ENCODE results near the gene BET1. TPM values are rescaled to one million over a fixed set of nuclear protein-coding genes. Genes with fewer than 3 reads are reported as not detected.

BET1 gene
- polyA plus RNA-seq, 2 of the 4 experiments (the other 2 are of a cell fraction), result 31.5 to 64.3 TPM

DNA sequence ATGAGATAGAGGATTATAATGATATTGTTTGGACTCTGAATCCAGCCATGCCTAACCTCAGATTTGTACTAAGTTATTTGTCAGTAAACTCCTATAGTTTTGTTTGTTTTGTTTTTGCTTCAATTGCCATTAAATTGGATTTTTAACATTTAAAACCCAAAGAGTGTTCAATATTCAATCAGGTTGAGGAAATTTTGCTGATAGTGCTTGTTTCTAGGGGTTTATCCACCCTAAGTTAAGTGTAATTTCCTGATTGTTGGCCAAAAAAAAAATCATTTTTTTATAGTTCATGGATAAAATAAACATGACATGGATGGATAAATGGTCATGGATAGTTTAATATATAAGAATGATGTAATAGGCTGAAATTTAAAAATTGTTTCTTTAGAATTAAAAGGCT, 11.4 kb upstream of the BET1 start:
- ChIA-PET CTCF (no interaction called here), POLR2A (no interaction called here)
- no peak for FAIRE-seq
- Histone ChIP-seq H3K27ac (no peak overlapping the region), H3K4me3 (no peak overlapping the region), H3K9me3 (no peaks in the 10 kb centered on the region), H3K4me1 (no peaks in the 10 kb centered on the region), H3K4me2 (no peak overlapping the region)
- DNase-seq (ENCODE audit: low read depth in 1 of 2, low spot score in 1 of 2), result no peak
- peak; percentile 69 for TF ChIP-seq MAFK (IDR thresholded peaks at IDR 0.05; ENCODE audit: partially characterized antibody)
- TF ChIP-seq ELK1 (IDR thresholded peaks at IDR 0.05; ENCODE audit: low read depth, low read length), result no peak
- no peak for ATAC-seq

DNA sequence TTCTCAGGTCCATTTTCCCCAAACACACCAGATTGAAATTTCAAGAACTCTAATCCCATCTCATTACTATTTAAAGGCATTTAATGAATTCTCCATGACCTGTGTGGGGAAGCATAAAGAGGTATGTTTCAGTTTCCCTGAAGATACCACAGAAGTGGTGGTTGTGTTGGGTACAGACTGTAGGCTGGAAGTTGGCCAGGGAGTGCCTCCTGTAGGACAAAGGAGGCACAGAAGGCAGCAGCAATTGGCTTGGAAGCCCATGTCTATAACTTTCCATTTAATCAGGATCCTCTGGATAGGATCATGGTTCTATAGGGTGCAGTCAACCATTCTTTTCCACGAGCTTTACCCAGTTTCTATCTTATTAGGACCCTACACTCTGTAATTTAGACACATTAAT, 8.6 kb upstream of the BET1 start:
- CTCF ChIA-PET, result no interaction called here
- no peak for FAIRE-seq
- H3K27ac ChIP-seq, result no peak overlapping the region

DNA sequence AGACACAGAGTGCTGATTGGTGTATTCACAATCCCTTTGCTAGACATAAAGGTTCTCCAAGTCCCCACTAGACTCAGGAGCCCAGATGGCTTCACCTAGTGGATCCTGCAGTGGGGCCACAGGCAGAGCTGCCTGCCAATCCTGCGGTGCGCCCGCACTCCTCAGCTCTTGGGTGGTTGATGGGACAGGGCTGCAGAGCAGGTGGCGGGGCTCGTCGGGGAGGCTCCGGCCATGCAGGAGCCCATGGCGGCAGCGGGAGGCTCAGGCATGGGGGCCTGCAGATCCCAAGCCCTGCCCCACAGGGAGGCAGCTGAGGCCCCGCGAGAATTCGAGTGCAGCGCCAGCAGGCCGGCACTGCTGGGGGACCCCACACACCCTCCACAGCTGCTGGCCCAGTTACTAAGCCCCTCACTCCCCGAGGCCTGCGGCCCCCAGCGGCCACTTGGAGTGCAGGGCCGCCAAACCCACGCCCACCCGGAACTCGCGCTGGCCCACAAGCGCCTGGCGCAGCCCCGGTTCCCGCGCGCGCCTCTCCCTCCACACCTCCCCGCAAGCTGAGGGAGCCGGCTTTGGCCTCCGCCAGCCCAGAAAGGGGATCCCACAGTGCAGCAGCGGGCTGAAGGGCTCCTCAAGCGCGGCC, 7.7 kb upstream of the BET1 start:
- ChIA-PET CTCF (no interaction called here), POLR2A (no interaction called here)
- no peak for ATAC-seq
- H3K9me3 ChIP-seq, result no peaks in the 10 kb centered on the region
- 82% methylated on average over 9 of the region's 35 CpGs for WGBS (ENCODE audit: missing lambda C conversion rate)
- no peak for TF ChIP-seq MYC (IDR thresholded peaks at IDR 0.05; ENCODE audit: borderline replicate concordance, low read length)
- no peak for TF ChIP-seq POLR2AphosphoS2 (conservative IDR thresholded peaks at IDR 0.05; ENCODE audit: low read length)
- no peak for TF ChIP-seq POLR2A (IDR thresholded peaks at IDR 0.05; ENCODE audit: low read length)
- TF ChIP-seq ELK1 (IDR thresholded peaks at IDR 0.05; ENCODE audit: low read depth, low read length), result no peak
- no peak for TF ChIP-seq USF2 (IDR thresholded peaks at IDR 0.05)
- TF ChIP-seq, protein P1, sequence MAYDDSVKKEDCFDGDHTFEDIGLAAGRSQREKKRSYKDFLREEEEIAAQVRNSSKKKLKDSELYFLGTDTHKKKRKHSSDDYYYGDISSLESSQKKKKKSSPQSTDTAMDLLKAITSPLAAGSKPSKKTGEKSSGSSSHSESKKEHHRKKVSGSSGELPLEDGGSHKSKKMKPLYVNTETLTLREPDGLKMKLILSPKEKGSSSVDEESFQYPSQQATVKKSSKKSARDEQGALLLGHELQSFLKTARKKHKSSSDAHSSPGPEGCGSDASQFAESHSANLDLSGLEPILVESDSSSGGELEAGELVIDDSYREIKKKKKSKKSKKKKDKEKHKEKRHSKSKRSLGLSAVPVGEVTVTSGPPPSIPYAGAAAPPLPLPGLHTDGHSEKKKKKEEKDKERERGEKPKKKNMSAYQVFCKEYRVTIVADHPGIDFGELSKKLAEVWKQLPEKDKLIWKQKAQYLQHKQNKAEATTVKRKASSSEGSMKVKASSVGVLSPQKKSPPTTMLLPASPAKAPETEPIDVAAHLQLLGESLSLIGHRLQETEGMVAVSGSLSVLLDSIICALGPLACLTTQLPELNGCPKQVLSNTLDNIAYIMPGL (CRISPR knock-in tag; IDR thresholded peaks at IDR 0.05; ENCODE audit: borderline replicate concordance), result no peak
- no peak for TF ChIP-seq SREBF2 (IDR thresholded peaks at IDR 0.05)
- FAIRE-seq, result no peak
- H3K27ac ChIP-seq, result no peak overlapping the region
- DNase-seq (ENCODE audit: low read depth in 1 of 2, low spot score in 1 of 2), result no peak
- no peaks in the 10 kb centered on the region for H3K4me1 ChIP-seq
- no peak overlapping the region for H3K4me3 ChIP-seq
- no peak overlapping the region for H3K4me2 ChIP-seq

More for the DNA sequence above, 8.6 kb upstream of the BET1 start:
- no peaks in the 10 kb centered on the region for H3K4me1 ChIP-seq
- DNase-seq (ENCODE audit: low read depth in 1 of 2, low spot score in 1 of 2) (peak in 1 of 2 experiments; percentile 13), ATAC-seq (peak in 1 of 2 experiments; percentile 51; a peak in 2 of 6 replicates)
- TF ChIP-seq RAD21 (conservative IDR thresholded peaks at IDR 0.05 in 1 of 2, IDR thresholded peaks at IDR 0.05 in 1 of 2), result peak in 1 of 2 experiments; percentile 29; a peak in 2 of 5 replicates
- no peak for TF ChIP-seq TFCP2L1 (CRISPR knock-in tag; IDR thresholded peaks at IDR 0.05)
- TF ChIP-seq HOXB5 (CRISPR knock-in tag; IDR thresholded peaks at IDR 0.05), result no peak
- no peak for TF ChIP-seq NPAS2 (CRISPR knock-in tag; IDR thresholded peaks at IDR 0.05; ENCODE audit: borderline replicate concordance)
- TF ChIP-seq CBX8 (IDR thresholded peaks at IDR 0.05), result no peak
- TF ChIP-seq ATOH8 (CRISPR knock-in tag; IDR thresholded peaks at IDR 0.05; ENCODE audit: low read depth), result no peak
- no peak for TF ChIP-seq EHF (CRISPR knock-in tag; IDR thresholded peaks at IDR 0.05)
- no peak overlapping the region for H3K4me3 ChIP-seq
- POLR2A ChIA-PET, result no interaction called here
- H3K9me3 ChIP-seq, result no peaks in the 10 kb centered on the region
- WGBS (ENCODE audit: missing lambda C conversion rate), result 11% methylated on average over 1 of the region's 1 CpG
- no peak overlapping the region for H3K4me2 ChIP-seq

Measured in A549 (cell line).